LNCaP clone FGC (cell line): Measurements from ENCODE around the gene IFNE.

Source experiments
- DNase-seq: peaks from one replicate; pipeline ENCODE4 v3.0.0-alpha.2; 2011; ENCODE audit warnings: low read depth
- H3K4me3 ChIP-seq: 2 replicates; pipeline ENCODE4 v1.5.1; 2011; ENCODE audit warnings: mild to moderate bottlenecking, low read depth, low read length, control low read depth
- TF ChIP-seq, protein P1 (sequence below): IDR thresholded peaks from 2 replicates; pipeline ENCODE4 v1.5.1; 2012; ENCODE audit warnings: mild to moderate bottlenecking; ENCODE audit not compliant: control insufficient read depth, insufficient read depth; ENCODE audit errors: extremely low read depth

Gene IFNE, protein sequence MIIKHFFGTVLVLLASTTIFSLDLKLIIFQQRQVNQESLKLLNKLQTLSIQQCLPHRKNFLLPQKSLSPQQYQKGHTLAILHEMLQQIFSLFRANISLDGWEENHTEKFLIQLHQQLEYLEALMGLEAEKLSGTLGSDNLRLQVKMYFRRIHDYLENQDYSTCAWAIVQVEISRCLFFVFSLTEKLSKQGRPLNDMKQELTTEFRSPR

DNA sequence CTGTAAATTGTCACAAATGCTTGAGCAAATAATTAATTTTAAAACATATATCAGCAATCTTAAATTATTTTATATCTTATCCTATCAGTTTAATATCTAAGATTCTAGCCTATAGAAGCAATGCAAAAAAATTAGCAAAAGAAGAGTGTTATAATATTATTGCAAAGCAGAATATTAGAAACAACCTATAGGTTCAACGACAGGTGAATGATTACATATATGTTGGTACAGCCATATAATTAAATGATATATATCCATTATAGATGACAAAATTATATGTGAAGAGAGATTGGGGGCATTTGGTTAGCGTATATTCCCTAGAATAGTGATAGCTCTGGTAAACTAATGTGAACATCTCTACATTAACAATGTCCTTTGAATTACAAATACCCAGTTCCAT, at the start of gene IFNE:
IFNE (minus strand) TSS at position 101 of the 400 bp plus-strand sequence. CDS start 619 bp downstream, outside the sequence.
- no peak for DNase-seq
- H3K4me3 ChIP-seq, result no peak within 1 kb of the TSS
- TF ChIP-seq, protein P1, sequence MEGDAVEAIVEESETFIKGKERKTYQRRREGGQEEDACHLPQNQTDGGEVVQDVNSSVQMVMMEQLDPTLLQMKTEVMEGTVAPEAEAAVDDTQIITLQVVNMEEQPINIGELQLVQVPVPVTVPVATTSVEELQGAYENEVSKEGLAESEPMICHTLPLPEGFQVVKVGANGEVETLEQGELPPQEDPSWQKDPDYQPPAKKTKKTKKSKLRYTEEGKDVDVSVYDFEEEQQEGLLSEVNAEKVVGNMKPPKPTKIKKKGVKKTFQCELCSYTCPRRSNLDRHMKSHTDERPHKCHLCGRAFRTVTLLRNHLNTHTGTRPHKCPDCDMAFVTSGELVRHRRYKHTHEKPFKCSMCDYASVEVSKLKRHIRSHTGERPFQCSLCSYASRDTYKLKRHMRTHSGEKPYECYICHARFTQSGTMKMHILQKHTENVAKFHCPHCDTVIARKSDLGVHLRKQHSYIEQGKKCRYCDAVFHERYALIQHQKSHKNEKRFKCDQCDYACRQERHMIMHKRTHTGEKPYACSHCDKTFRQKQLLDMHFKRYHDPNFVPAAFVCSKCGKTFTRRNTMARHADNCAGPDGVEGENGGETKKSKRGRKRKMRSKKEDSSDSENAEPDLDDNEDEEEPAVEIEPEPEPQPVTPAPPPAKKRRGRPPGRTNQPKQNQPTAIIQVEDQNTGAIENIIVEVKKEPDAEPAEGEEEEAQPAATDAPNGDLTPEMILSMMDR, result no peak

DNA sequence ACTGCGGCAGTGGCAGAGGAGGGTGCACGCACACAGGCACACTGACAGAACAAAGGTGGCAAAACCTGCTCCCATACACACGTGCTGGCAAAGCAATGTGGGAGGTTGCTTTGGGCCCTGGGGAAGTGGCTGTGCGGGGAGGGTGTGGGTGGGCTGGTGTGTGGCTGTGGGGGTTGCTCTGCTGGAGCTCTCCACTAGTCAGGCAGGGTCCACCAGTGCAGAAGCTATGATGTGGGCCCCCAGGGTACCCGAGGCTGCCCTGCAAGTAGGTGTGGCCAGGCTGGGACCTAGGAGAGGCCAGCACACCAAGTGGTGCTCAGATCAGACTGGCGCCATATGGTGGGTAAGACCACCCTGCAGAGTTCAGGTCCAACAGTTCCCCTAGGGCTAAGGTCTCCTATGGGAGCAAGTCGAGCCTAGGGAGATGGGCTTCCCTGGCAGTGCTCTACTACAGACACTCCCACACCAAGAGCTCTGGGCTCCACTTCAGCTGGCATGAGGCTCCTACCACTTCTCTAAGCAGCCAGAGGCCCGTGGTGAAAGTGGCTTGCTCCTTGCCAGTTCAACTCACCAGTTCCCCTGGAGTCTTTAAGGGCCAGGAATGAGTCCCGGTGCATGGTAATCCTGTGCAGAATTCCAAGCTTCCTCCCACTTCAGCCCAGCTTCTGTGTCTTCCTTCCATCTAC, 46.2 kb upstream of the IFNE start:
- no peak overlapping the region for H3K4me3 ChIP-seq
- no peak for DNase-seq
- TF ChIP-seq, protein P1, result no peak

DNA sequence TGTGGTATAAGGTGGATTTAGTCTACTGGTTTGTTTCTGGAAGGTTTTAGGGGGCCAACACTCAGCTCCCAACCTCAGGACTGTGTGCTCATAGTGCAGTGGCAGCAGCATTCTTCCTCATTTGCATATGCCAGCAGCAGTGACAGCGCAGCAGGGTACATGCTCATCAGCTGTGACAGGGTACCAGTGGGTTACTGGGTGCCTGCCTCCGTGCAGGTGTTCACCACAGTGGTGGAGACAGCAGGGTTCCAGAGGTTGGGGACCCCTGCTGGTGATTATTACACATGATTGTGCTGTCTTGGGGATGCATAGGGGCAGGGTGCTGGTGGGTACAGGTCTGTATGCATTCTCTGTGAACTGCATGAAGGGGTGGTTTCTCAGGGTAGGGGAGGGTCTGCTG, 45.5 kb upstream of the IFNE start:
- TF ChIP-seq, protein P1, result no peak

DNA sequence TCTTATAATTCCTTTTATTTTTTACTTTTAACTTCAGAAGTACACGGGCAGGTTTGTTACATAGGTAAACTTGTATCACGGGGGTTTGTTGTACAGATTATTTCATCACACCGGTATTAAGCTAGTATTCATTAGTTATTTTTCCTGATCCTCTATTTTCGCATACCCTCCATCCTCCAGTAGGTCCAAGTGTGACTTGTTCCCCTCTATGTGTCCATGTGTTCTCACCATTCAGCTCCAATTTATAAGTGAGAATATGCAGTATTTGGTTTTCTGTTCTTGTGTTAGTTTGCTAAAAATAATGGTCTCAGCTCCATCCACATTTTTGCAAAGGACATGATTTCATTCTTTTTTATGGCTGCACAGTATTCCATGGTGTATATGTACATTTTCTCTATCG, 43.1 kb upstream of the IFNE start:
- DNase-seq, result no peak
- H3K4me3 ChIP-seq, result no peak overlapping the region
- TF ChIP-seq, protein P1, result no peak

More for the DNA sequence above, 45.5 kb upstream of the IFNE start:
- H3K4me3 ChIP-seq, result no peak overlapping the region
- no peak for DNase-seq

DNA sequence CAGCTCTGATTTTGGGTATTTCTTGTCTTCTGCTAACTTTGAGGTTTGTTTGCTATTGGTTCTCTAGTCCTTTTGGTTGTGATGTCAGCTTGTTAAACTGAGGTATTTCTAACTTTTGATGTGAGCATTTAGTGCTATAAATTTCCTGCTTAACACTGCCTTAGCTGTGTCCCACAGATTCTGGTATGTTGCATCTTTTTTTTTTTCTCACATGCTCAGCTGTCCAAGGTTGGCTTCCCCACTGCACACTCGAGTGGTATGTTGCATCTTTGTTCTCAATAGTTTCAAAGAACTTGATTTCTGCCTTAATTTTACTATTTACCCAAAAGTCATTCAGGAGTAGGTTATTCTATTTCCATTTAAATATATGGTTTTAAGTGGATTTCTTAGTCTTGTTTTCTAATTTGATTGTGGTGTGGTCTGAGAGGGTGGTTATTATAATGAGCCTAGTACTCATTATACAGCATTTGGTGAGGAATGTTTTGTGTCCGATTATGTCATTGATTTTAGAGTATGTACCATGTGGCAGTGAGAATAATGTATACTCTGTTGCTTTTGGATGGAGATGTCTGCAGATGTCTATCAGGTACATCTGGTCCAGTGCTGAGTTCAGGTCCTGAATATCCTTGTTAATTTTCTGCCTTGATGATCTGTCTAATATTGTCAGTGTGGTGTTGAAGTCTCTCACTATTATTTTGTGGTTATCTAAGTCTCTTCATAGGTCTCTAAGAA, 42.2 kb upstream of the IFNE start:
- DNase-seq, result no peak
- TF ChIP-seq, protein P1, result no peak

DNA sequence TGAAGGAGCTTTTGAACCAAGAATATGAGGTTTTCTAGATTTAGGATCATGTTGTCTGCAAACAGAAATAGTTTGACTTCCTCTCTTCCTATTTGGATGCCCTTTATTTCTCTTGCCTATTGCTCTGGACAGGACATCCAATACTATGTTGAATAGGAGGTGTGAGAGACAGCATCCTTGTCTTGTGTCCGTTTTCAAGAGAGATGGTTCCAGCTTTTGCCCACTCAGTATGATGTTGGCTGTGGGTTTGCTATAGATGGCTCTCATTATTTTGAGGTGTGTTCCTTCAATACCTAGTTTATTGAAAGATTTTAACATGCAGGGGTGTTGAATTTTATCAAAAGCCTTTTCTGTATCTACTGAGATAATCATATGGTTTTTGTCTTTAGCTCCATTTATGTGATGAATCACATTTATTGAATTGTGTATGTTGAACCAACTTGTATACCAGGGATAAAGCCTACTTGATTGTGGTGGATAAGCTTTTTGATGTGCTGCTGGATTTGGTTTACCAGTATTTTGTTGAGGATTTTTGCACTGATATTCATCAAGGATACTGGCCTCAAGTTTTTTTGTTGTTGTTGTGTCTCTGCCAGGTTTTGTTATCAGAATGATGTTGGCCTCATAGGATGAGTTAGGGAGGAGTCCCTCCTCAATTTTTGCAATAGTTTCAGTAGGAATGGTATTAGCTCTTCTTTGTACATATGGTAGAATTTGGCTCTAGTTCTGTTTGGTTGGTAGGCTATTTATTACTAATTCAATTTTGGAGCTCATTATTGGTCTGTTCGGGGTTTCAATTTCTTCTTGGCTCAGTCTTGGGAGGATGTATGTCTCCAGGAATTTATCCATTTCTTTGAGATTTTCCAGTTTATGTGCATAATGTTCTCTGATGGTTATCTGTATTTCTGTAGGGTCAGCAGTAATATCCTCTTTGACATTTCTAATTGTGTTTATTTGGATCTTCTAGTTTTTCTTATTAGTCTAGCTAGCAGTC, 41.2 kb upstream of the IFNE start:
- TF ChIP-seq, protein P1, result no peak
- no peak overlapping the region for H3K4me3 ChIP-seq
- no peak for DNase-seq

More for the DNA sequence above, 42.2 kb upstream of the IFNE start:
- no peak overlapping the region for H3K4me3 ChIP-seq
